ENCODE measurements around the gene CDC14B.

DNA sequence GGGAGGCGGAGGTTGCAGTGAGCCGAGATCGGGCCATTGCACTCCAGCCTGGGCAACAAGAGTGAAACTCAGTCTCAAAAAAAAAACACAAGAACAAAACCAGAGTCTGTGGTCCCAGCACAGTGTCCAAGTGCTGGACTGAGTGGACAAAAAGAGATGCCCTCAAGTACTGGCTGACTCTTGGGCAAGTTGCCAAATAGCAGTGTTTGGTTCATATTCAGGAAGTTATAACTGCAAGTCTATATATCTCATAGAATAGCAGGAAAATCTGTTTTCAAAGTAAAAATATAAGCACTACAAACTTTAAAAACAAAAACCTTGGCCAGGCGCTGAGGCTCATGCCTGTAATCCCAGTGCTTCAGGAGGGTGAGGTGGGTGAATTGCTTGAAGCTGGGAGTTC lies 162.4 kb downstream of the CDC14B start:
- TF ChIP-seq EZH2 (optimal IDR thresholded peaks at IDR 0.05; ENCODE audit: low read depth, low read length) (no peak), EZH2phosphoT487 (IDR thresholded peaks at IDR 0.05; ENCODE audit: low read length) (no peak)
- TF ChIP-seq, protein P1, sequence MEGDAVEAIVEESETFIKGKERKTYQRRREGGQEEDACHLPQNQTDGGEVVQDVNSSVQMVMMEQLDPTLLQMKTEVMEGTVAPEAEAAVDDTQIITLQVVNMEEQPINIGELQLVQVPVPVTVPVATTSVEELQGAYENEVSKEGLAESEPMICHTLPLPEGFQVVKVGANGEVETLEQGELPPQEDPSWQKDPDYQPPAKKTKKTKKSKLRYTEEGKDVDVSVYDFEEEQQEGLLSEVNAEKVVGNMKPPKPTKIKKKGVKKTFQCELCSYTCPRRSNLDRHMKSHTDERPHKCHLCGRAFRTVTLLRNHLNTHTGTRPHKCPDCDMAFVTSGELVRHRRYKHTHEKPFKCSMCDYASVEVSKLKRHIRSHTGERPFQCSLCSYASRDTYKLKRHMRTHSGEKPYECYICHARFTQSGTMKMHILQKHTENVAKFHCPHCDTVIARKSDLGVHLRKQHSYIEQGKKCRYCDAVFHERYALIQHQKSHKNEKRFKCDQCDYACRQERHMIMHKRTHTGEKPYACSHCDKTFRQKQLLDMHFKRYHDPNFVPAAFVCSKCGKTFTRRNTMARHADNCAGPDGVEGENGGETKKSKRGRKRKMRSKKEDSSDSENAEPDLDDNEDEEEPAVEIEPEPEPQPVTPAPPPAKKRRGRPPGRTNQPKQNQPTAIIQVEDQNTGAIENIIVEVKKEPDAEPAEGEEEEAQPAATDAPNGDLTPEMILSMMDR (IDR thresholded peaks at IDR 0.05; ENCODE audit: low read length) = no peak

All from MM.1S (cell line).